ENCODE results near the gene PMM1. TPM values are rescaled to one million over a fixed set of nuclear protein-coding genes. Genes with fewer than 3 reads are reported as not detected.

The PMM1 gene
- total RNA-seq, 1 donor from 2014 or later, result 35.5 TPM

DNA sequence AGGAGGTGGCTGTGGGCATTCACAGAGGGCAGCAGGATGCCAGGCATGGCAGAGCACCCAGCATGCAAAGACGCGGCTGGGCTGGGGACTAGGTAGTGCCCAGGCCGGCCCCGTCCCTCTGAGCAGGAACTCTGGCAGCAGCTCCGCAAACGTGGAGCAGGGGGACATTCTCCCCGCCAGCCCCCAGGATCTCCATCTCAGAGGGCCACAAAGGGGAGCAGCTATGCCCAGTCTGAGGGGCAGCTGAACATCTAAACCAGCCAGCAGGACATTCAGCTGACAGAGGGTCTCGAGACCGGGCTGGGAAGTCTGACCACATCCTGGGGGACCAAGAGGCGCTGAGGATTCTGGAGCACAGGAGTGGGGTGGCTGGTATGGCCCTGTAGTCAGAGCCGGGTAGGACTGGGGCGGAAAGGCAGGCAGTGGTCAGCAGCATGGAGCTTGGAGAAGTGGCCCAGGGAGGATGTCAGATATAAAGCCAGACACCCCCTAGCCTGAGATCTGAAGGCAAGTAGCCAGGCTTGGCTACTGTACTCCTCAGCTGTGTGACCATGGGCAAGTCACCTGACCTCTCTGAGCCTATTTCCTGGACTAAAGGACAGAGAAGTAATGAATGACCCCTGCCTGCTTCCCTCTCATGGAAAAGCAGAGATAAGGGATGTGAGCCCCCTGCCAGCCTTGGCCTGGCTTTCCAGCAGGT lies 10.2 kb downstream of the PMM1 start:
- Mint-ChIP-seq H3K36me3 (peaks cover 13% of the 10 kb centered on the region), H3K9me3 (no peaks in the 10 kb centered on the region), H3K4me3 (no peak overlapping the region), H3K27me3 (no peaks in the 10 kb centered on the region), H3K4me1 (ENCODE audit: unreplicated experiment) (peaks cover 3% of the 10 kb centered on the region), H3K27ac (no peak overlapping the region)
- no peak for DNase-seq (ENCODE audit: extremely low spot score, unreplicated experiment)
- TF ChIP-seq, protein P1, sequence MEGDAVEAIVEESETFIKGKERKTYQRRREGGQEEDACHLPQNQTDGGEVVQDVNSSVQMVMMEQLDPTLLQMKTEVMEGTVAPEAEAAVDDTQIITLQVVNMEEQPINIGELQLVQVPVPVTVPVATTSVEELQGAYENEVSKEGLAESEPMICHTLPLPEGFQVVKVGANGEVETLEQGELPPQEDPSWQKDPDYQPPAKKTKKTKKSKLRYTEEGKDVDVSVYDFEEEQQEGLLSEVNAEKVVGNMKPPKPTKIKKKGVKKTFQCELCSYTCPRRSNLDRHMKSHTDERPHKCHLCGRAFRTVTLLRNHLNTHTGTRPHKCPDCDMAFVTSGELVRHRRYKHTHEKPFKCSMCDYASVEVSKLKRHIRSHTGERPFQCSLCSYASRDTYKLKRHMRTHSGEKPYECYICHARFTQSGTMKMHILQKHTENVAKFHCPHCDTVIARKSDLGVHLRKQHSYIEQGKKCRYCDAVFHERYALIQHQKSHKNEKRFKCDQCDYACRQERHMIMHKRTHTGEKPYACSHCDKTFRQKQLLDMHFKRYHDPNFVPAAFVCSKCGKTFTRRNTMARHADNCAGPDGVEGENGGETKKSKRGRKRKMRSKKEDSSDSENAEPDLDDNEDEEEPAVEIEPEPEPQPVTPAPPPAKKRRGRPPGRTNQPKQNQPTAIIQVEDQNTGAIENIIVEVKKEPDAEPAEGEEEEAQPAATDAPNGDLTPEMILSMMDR (conservative IDR thresholded peaks at IDR 0.05), result no peak

DNA sequence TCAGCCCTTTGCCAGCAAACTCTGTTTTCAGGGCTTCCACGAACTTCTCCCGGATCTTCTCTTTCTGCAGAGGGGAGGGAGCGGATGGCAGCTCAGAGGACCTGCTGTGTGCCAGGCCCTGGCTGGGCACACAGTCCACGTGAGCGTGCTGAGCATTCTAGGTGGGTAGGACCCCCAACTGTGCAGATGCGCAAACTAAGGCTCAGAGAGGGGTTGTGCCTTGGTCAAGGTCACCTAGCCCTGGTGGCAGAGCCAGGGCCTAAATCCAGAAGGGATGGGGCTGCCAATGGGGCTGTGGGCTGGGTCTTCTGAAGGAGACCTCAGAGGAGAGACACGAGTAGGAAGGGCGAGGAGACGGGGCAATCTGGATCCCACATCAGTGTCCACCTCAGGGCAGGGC lies 10.8 kb downstream of the PMM1 start:
- DNase-seq (ENCODE audit: extremely low spot score, unreplicated experiment), result no peak
- H3K4me3 Mint-ChIP-seq, result no peak overlapping the region
- no peak overlapping the region for H3K27ac Mint-ChIP-seq
- TF ChIP-seq, protein P1 (conservative IDR thresholded peaks at IDR 0.05), result no peak
- H3K36me3 Mint-ChIP-seq, result peaks cover 13% of the 10 kb centered on the region
- H3K27me3 Mint-ChIP-seq, result no peaks in the 10 kb centered on the region
- H3K4me1 Mint-ChIP-seq (ENCODE audit: unreplicated experiment), result peaks cover 3% of the 10 kb centered on the region
- no peaks in the 10 kb centered on the region for H3K9me3 Mint-ChIP-seq

GRCh38 chr22:41578114-41578513 lies 11.5 kb downstream of the PMM1 start:
- H3K27ac Mint-ChIP-seq, result no peak overlapping the region
- TF ChIP-seq, protein P1 (conservative IDR thresholded peaks at IDR 0.05), result no peak
- no peaks in the 10 kb centered on the region for H3K27me3 Mint-ChIP-seq
- H3K4me1 Mint-ChIP-seq (ENCODE audit: unreplicated experiment), result peaks cover 3% of the 10 kb centered on the region
- H3K36me3 Mint-ChIP-seq, result peaks cover 13% of the 10 kb centered on the region
- no peak overlapping the region for H3K4me3 Mint-ChIP-seq
- H3K9me3 Mint-ChIP-seq, result no peaks in the 10 kb centered on the region
- DNase-seq (ENCODE audit: extremely low spot score, unreplicated experiment), result no peak

- TF ChIP-seq, protein P1 (conservative IDR thresholded peaks at IDR 0.05), result peak; percentile 72
- H3K36me3 Mint-ChIP-seq, result peaks cover 7% of the 10 kb centered on the region
- no peaks in the 10 kb centered on the region for H3K27me3 Mint-ChIP-seq
- no peaks in the 10 kb centered on the region for H3K9me3 Mint-ChIP-seq
- H3K27ac Mint-ChIP-seq, result no peak overlapping the region
- no peak overlapping the region for H3K4me3 Mint-ChIP-seq
- H3K4me1 Mint-ChIP-seq (ENCODE audit: unreplicated experiment), result peaks cover 3% of the 10 kb centered on the region
- DNase-seq (ENCODE audit: extremely low spot score, unreplicated experiment), result no peak
Observed at GRCh38 chr22:41576877-41577276, 12.8 kb downstream of the PMM1 start.

- H3K9me3 Mint-ChIP-seq, result no peaks in the 10 kb centered on the region
- TF ChIP-seq, protein P1 (conservative IDR thresholded peaks at IDR 0.05), result no peak
- H3K4me1 Mint-ChIP-seq (ENCODE audit: unreplicated experiment), result peaks cover 3% of the 10 kb centered on the region
Observed at GRCh38 chr22:41575533-41575932, 14.1 kb downstream of the PMM1 start.

More at GRCh38 chr22:41575533-41575932, 14.1 kb downstream of the PMM1 start:
- no peaks in the 10 kb centered on the region for H3K27me3 Mint-ChIP-seq
- peaks cover 7% of the 10 kb centered on the region for H3K36me3 Mint-ChIP-seq
- H3K4me3 Mint-ChIP-seq, result no peak overlapping the region
- H3K27ac Mint-ChIP-seq, result no peak overlapping the region
- no peak for DNase-seq (ENCODE audit: extremely low spot score, unreplicated experiment)
